ENCODE measurements around the gene BMI1.

BMI1 gene

DNA sequence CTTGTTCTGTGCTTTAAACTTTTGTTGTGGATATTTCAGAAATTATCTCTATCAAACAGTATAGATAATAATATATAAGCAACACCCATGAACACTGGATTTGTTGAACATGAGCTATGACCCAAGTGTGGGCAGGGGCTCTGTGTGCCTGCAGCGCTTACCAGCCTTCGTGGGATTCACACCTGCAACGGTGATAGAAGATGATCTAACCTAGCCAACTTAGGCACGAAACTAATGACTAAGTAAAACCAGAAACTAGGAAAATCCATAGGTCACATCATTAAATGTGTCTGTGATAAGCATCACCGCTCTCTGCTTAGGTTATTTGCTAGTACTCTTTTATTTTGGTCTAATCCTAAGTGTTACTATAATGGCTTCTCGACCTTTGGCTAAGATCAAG lies 42.4 kb downstream of the BMI1 start:
- H3K36me3 ChIP-seq (ENCODE audit: control insufficient read depth, insufficient read depth, low read length) = no peaks in the 10 kb centered on the region
- TF ChIP-seq, protein P1, sequence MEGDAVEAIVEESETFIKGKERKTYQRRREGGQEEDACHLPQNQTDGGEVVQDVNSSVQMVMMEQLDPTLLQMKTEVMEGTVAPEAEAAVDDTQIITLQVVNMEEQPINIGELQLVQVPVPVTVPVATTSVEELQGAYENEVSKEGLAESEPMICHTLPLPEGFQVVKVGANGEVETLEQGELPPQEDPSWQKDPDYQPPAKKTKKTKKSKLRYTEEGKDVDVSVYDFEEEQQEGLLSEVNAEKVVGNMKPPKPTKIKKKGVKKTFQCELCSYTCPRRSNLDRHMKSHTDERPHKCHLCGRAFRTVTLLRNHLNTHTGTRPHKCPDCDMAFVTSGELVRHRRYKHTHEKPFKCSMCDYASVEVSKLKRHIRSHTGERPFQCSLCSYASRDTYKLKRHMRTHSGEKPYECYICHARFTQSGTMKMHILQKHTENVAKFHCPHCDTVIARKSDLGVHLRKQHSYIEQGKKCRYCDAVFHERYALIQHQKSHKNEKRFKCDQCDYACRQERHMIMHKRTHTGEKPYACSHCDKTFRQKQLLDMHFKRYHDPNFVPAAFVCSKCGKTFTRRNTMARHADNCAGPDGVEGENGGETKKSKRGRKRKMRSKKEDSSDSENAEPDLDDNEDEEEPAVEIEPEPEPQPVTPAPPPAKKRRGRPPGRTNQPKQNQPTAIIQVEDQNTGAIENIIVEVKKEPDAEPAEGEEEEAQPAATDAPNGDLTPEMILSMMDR (IDR thresholded peaks at IDR 0.05; ENCODE audit: insufficient read depth, low read length, poor library complexity, severe bottlenecking) = no peak
- no peak for DNase-seq (ENCODE audit: extremely low read depth, insufficient read length)
- H3K4me3 ChIP-seq (replicated peaks; ENCODE audit: low read depth, low read length) = no peak overlapping the region
- no peaks in the 10 kb centered on the region for H3K27me3 ChIP-seq (replicated peaks; ENCODE audit: control insufficient read depth, insufficient read depth, low read length)

DNA sequence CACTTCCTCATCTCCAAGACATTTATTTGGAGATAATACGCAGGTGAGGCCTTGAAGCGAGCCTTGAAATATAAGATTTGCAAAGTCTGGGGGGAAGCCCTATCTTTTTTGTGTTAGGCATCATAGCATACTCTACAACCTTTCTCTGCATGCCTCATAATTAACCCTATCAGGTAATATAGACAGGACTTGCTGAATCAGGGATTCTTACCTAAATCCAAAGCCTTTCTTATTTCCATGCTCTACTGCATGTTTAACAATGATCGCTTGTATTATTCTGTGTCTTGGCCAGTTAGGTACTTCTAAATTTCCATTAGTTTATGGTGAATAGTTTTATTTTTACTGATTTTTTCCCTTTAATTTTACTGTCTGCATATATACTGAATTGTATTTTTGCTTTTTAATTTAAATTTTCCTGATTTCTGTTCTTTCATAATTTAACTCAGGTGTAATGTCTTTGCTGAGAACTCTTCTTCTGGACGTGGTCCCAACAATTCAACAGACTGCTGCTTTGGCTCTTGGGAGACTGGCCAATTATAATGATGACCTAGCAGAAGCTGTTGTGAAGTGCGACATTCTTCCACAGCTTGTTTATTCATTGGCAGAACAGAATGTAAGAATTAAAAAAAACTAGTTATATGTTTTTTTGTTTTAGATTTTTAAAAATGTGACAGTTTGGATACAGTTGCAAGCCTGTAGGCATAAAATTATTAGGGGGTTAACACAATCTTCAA lies 43.7 kb downstream of the BMI1 start:
- Histone ChIP-seq H3K36me3 (ENCODE audit: control insufficient read depth, insufficient read depth, low read length) (no peaks in the 10 kb centered on the region), H3K27me3 (replicated peaks; ENCODE audit: control insufficient read depth, insufficient read depth, low read length) (no peaks in the 10 kb centered on the region), H3K4me3 (replicated peaks; ENCODE audit: low read depth, low read length) (no peak overlapping the region)
- TF ChIP-seq, protein P1 (IDR thresholded peaks at IDR 0.05; ENCODE audit: insufficient read depth, low read length, poor library complexity, severe bottlenecking) = no peak
- no peak for DNase-seq (ENCODE audit: extremely low read depth, insufficient read length)

DNA sequence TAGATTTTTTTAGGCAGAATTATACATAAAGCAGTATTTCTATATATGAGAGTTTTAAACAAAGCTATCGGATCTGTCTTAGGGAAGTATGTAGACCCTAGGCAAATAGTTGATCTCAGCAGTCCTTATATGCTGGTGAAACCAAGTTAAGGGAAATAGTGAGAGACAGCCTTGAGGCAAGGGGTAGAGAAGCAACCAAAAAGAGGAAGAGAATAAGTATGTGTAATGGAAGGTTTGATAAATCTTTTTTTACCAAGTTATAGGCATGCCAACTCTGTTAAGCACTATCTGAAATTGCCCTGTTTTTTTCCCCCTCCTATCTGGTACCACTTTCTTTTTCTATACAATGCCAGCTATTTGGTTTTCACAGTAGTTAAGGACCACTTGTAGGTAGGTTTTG lies 44.3 kb downstream of the BMI1 start:
- TF ChIP-seq, protein P1 (IDR thresholded peaks at IDR 0.05; ENCODE audit: insufficient read depth, low read length, poor library complexity, severe bottlenecking) = no peak
- no peak overlapping the region for H3K4me3 ChIP-seq (replicated peaks; ENCODE audit: low read depth, low read length)

DNA sequence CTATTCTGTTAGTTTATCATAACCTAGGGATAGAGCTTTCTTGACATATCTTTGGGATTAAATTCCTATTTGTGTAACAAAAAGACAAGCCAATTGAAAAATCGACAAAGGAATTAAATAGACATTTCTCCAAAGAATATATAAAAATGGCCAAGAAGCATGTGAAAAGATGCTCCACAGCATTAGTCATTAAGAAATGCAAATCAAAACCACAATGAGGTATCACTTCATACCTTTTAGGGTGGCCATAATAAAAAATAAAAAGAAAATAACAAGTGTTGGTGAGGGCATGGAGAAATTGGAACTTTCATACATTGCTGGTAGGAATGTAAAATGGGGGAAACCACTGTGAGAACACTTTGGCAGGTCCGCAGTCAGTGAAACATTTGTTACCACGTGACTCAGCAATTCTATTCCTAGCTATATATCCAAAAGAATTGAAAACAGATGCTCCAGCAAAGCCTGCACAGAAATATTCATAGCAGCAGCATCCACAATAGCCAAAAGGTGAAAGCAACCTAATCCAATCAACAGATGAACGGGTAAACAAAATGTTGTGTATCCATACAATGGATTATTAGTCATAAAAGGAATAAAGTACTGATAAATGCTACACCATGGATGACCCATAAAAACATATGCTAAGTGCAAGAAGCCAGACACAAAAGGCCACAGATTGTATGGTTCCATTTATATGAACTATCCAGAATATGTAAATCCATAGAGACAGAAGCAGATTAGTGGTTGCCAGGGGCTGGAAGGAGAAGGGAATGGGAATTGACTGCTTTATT lies 44.9 kb downstream of the BMI1 start:
- H3K36me3 ChIP-seq (ENCODE audit: control insufficient read depth, insufficient read depth, low read length) = no peaks in the 10 kb centered on the region
- TF ChIP-seq, protein P1 (IDR thresholded peaks at IDR 0.05; ENCODE audit: insufficient read depth, low read length, poor library complexity, severe bottlenecking) = no peak
- no peak for DNase-seq (ENCODE audit: extremely low read depth, insufficient read length)

More for the DNA sequence above, 44.3 kb downstream of the BMI1 start:
- no peak for DNase-seq (ENCODE audit: extremely low read depth, insufficient read length)
- Histone ChIP-seq H3K27me3 (replicated peaks; ENCODE audit: control insufficient read depth, insufficient read depth, low read length) (no peaks in the 10 kb centered on the region), H3K36me3 (ENCODE audit: control insufficient read depth, insufficient read depth, low read length) (no peaks in the 10 kb centered on the region)

DNA sequence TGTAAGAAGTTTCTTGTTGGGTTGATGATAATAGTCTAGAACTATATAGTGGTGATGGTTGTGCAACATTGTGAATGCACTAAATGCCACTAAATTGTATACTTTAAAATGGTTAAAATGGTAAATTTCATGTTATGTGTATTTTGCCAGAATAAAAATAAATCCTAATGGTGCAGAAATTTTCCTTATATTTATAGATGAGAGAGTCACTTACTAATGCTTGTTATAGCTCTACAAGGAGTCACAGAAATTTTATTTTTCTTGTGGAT lies 45.5 kb downstream of the BMI1 start:
- Histone ChIP-seq H3K4me3 (replicated peaks; ENCODE audit: low read depth, low read length) (no peak overlapping the region), H3K36me3 (ENCODE audit: control insufficient read depth, insufficient read depth, low read length) (no peaks in the 10 kb centered on the region), H3K27me3 (replicated peaks; ENCODE audit: control insufficient read depth, insufficient read depth, low read length) (no peaks in the 10 kb centered on the region)
- no peak for DNase-seq (ENCODE audit: extremely low read depth, insufficient read length)
- TF ChIP-seq, protein P1 (IDR thresholded peaks at IDR 0.05; ENCODE audit: insufficient read depth, low read length, poor library complexity, severe bottlenecking) = no peak

More for the DNA sequence above, 44.9 kb downstream of the BMI1 start:
- Histone ChIP-seq H3K27me3 (replicated peaks; ENCODE audit: control insufficient read depth, insufficient read depth, low read length) (no peaks in the 10 kb centered on the region), H3K4me3 (replicated peaks; ENCODE audit: low read depth, low read length) (no peak overlapping the region)
